Adipose tissue (tissue), 3 donors: ENCODE results near the gene ALOXE3. TPM values are rescaled to one million over a fixed set of nuclear protein-coding genes. Genes with fewer than 3 reads are reported as not detected.
"Not testable (repeated sequence)": the region's sequence is repeated elsewhere in the genome, so short reads cannot be mapped to it uniquely, and the experiment has no call there.

Experiments used
- H3K27ac ChIP-seq: one replicate; pipeline ENCODE4 v1.5.1; 2013; ENCODE audit warnings: low read depth, low read length
- WGBS, 3 donors: extraction: QIAGEN DNeasy Blood & Tissue Kit; methylation state at CpG; one replicate each; pipeline ENCODE4 v1.1.7; 2013; 5-methylcytosine and 5-hydroxymethylcytosine counted together
- polyA plus RNA-seq, 3 donors: library from polyadenylated mRNA; stranded (reverse); fragments of 200-250 nt; gene quantifications; one replicate each; pipeline ENCODE4 v1.2.3, GENCODE V29; 2013
- donor health status: healthy with polysubstance abuse.
- donor health status: Bipolar disorder and iron deficiency.
- donor health status: healthy.

Gene ALOXE3
- polyA plus RNA-seq, 3 donors: 0.01 to 0.18 TPM; not detected in 1

DNA sequence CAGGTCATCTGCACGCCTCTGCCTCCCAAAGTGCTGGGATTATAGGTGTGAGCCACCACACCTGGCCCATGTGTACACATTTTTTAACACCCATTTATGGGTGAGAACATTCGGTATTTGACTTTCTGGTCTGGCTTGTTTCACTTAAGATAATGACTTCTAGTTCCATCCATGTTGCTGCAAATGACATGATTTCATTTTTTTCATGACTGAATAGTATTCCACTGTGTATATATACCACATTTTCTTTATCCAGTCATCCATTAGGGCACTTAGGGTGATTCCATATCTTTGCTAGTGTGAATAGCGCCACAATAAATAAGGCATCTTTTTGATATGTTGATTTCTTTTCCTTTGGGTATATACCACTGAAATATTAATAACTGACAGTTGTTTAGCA, 36.4 kb downstream of the ALOXE3 start:
- 87 to 93% (median 90%) methylated on average over 3 of the region's 3 CpGs for WGBS, 3 donors
- no peak overlapping the region for H3K27ac ChIP-seq

DNA sequence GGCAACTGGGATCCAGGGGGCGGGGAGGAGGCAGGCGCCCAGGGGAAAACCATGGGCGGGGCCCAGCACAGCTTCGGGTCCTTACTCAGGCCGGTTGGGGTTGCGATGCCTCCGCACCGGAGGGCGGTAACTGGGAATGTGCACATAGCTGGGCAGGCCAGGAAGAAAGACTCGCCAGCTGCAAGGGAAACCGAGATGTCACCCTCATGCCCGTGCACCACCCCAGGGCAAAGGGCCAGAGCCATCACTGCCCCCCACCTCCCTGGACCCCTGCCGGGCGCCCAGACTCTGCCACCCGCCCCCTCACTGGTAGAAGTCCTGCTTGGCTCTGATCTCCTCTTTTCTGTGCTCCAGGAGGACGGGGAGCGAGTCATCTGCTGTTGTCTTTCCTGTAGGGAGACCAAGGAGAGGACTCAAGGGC, 37.5 kb downstream of the ALOXE3 start:
- WGBS, 3 donors: 54 to 74% (median 64%) methylated on average over 16 to 17 of the region's 17 CpGs
- no peak overlapping the region for H3K27ac ChIP-seq

DNA sequence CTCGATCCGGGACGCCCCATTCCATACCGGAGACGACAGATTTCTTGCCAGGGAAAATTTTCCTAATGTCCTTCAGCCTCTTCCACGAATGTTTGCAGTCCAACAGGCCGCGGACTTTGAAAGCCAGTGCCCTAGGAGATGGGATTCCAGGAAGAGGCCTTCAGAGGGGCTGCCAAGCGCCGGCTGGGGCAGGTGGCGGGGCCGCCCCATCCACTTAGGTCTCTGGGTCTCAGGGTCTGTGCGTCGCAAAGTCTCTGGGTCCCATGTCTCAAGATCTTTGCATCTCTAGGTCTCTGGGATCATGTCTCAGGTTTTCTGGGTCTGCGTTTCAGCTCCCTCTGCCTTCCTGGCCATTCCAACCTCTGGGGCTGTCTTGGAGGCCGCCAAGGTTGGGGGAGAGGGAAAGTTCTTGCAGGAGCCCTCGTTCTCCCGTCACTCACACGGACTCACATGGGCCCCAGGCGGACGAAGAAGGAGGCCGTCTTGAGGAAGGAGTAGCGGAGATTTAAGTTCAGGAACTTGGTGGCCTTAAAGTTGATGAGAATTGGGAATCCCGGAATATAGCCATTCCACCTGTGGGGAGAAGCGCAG, 38.0 kb downstream of the ALOXE3 start:
- WGBS, 3 donors: 25 to 29% (median 26%) methylated on average over 25 of the region's 25 CpGs
- H3K27ac ChIP-seq: no peak overlapping the region

DNA sequence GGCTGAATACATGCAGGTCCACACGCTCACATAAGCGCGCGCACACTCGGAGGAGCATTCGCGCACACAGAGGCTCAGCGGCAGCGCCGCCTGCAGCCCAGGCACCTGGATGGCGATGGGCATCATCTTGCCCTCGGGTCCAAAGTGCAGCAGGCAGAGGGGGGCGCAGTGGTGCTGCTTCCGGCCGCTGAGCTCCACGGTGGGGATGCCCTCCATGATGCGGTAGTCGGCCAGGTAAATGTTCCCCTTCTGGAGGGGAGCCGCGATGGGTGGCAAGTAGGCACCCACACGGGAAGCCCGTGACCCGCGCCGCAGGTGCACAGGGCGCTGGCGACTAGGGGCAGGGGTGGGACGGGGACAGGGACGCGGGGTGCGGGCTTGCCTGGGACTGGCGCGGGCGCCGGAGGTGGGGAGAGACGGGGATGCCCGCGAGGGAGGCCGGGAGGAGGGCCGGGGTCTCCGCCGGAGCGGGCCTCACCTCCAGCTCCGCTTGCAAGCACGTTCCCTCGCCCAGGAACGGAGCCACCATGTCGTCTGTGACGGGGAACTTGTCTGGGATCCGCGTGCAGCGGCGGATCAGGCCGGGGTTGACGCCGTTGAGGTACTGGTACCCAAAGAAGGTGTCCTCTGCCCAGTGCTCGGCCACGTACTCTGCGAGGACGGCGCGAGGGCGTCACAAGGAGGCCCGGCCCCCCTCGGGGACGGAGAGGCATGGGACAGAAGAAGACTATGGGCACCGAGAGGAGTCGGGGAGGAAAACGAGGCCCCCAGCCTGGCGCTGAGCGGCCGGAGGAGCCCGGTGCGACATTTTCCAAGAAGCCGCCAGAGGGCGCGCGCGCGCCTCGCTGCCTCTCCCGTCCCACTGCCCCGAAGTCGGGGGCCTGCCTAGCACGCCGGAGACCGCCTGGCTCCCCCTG, 38.8 kb downstream of the ALOXE3 start:
- 0 to 2% (median 1%) methylated on average over 69 to 87 of the region's 87 CpGs for WGBS, 3 donors
- H3K27ac ChIP-seq: no peak overlapping the region

DNA sequence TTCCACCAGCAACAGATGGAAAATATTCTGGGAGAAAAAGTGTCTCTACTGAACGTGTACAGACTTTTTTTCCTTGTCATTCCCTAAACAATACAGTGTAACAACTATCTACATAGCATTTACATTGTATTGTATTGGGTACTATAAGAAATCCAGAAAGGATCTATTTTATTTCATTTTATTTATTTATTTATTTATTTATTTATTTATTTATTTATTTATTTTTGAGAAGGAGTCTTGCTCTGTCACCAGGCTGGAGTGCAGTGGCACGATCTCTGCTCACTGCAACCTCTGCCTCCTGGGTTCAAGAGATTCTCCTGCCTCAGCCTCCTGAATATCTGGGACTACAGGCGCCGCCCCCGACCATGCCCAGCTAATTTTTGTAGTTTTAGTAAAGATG, 40.4 kb downstream of the ALOXE3 start:
- H3K27ac ChIP-seq: not testable (repeated sequence)
- 83 to 91% (median 87%) methylated on average over 4 to 5 of the region's 5 CpGs for WGBS, 3 donors

DNA sequence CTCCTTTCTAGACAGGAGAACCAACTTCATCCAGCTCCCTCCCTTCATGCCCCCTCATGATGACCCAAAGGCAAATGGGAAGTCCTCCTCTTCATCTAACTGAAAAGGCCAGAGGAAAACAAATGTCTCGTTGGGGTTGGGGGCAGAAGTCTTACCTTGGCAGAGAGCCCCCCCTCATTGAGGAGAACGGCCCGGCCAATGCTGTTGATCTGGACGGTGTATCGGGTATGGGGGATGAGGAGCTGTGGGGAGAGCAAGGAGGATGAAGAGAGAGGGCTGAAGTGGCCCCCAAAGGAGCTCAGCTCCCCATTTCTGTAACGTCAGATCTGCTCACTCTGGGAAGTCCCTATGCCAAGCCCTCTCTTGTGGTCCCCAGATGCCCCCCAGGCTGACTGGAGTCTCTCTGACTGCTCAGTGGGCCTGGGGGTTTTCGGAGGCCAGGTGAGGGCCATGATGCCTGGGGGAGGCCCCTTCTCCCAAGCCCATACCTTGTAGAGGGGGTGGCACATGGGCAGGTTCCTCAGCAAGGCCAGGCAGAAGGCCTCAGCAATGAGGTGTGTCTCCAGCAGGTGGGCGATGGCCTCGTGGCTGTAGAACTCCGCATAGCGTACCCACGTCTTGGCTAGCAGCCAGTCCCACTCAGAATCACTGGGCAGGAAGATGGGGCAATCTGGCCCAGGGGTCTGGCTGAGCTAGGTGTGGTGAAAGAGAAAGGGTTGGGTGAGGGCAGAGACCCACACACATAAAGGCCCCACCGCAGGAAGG, 41.6 kb downstream of the ALOXE3 start:
- no peak overlapping the region for H3K27ac ChIP-seq
- WGBS, 3 donors: 78 to 80% (median 79%) methylated on average over 13 of the region's 13 CpGs

DNA sequence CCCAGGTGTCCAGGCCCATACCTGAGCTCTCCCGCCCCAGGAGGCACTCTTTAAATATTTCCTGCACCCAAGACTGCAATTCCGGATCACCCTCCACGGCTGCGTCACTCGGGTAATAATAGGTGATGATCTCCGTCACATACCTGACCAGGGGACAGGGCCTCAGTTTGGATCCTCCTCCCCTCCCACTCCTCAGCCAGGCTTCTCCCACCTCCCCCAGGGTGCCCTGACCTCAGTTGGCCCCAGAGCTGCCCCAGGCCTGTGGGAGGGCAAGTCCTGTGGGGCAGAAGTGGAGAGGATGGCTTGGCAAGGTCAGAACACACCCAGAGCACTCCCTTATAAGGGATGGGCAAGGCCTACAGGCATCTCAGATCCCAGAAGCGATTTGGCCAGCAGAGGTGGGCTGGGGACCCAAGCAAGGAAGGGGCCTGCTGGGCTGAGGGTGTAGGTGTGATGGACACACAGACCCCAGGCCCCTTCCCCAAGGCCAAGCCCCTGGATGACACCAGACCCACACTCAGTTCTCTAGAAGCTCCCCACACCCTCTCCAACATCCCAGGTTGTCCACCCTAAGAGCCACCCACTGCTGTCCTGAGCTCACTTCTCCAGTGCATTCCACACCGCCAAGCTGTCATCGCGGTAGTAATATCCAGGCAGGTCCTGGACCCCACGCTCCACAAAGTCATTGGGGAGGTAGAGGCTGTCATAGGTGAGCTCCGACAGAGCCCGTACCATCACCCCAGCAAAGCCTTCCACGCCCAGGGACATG, 42.6 kb downstream of the ALOXE3 start:
- 87 to 95% (median 93%) methylated on average over 14 of the region's 14 CpGs for WGBS, 3 donors

DNA sequence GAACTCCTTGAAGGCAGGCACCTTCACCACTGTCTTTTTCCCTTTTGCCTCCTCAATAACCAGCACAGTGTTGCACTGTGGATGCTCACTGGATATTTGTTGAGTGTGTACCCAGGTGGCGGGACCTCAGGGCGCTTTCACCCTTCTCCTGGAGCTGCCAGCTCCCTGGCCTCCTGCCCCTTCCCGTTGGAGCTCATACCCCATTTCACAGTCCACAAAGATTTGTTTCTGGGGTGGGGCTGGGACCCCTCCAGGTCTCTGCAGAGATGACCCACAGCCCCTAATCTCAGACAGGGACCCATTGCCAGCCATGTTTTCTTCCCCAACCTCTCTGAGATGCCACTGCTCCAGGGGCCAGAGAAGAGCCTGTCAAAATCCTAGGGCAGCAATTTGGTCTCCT, 43.2 kb downstream of the ALOXE3 start:
- WGBS, 3 donors: 79 to 92% (median 85%) methylated on average over 3 of the region's 3 CpGs
- no peak overlapping the region for H3K27ac ChIP-seq

More for the DNA sequence above, 42.6 kb downstream of the ALOXE3 start:
- no peak overlapping the region for H3K27ac ChIP-seq

DNA sequence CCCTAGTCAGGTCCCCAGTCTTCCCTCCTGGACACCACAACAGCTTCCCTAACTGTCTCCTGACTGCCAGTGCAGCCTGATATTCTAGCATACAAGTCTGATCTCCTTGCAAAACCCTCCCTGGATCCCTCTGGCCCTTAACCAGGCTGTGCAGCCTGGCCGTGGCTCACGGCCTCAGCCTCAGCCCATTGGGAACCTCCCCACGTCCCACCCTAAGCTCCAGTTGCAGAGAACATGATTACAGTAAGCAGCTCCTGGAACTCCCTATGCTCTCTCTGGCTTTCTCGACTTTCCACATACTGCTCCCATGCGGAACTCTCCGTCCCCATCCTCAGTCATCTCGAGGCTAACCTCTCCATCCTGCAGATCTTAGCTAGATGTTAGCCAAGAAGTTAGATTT, 43.8 kb downstream of the ALOXE3 start:
- no peak overlapping the region for H3K27ac ChIP-seq
- 44 to 56% (median 48%) methylated on average over 7 of the region's 7 CpGs for WGBS, 3 donors

DNA sequence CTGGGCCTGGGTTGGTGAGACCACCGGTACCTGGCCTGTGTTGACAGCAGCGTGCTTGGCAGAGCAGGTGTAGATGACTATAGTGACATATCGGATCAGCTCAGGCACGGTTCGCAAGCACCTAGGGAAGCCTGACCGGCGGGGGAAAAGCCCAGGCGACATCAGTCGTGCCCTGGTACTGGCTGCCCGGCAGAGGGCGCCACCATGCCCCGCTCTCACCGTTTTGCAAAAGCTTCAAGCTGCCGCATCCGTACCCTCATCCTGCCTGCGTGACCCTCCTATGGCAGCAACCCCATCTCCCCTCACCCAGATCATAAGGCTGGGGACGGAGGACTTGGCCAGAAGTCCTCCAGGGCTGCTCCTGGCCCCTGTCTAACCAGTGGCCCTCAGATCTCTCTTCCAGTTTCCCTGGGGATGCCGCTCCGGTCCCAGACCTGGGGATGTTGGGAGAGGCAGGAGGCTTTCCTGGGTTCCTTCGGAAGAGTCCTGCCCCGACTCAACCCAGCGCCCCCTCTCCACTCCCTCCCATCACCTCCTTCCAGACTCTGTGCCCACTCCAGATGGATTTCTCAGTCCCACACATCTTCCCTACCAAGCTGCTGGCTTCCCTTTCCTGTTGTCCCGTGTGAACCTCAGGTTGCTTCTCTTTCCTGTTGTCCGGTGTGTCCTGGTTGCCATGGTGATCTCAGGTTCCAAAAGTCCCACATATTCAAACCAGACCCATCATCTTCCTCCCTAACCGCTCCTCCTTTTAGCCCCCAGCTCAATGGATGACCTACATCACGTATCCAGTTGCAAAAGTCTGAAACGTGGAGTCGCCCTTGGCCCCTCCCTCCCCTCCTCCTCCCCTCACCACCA, 44.5 kb downstream of the ALOXE3 start:
- 6 to 7% (median 6%) methylated on average over 28 of the region's 28 CpGs for WGBS, 3 donors

DNA sequence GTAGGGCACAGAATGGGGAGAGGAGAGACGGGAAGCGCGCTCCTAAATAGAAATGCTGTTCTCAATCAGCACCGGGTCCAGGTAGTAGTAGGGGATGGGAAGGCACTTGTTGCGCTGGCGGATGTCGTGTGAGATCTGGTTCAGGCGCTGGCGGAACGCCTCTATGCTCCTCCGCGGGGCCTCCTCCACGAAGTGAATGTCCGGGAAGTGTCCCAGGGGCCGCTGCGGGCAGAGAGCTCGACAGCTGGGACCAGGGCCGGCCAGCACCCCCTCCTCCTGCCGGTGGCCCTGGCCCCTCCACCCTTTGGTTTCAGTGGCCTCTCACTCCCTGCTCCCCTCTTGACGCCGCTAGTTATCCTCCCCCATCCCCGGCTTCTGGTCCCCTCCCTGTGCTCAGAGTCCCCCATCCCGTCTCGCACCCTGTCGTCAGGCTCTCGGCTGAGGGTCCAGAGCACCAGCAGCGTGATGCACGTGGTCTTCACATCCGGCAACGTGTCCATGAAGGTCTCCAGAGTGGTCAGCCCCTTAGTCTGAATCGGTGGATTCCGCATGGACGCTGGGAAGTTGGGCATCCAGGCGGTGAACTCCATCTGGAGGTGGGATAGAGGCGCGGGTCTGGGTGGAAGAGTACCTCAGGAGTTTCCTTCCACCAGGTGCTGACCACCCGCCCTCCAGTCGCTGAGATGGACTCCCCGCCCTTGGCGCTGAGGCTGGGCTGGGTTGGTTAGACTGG, 45.4 kb downstream of the ALOXE3 start:
- WGBS, 3 donors: 4 to 5% (median 5%) methylated on average over 39 to 40 of the region's 40 CpGs
- no peak overlapping the region for H3K27ac ChIP-seq

More for the DNA sequence above, 44.5 kb downstream of the ALOXE3 start:
- no peak overlapping the region for H3K27ac ChIP-seq

DNA sequence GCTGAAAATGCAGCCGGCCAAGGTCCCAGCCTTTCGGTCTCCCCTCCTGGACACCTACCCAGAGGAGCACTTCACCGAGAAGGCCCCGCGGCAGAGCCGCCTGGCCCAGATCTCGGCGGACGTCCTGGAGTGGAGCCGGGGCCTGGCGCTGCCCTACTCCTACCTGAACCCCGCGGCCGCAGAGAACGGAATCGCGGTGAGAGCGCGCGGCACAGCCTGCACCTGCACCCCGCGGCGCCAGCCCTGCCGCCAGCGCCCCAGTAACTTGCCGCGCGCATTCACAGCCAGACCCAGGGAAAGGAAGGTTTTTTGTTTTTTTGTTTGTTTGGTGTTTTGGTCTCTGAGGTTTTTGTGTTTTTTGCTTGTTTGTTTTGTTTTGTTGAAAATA, 46.0 kb downstream of the ALOXE3 start:
- 5 to 14% (median 12%) methylated on average over 27 to 28 of the region's 28 CpGs for WGBS, 3 donors
- H3K27ac ChIP-seq: no peak overlapping the region

DNA sequence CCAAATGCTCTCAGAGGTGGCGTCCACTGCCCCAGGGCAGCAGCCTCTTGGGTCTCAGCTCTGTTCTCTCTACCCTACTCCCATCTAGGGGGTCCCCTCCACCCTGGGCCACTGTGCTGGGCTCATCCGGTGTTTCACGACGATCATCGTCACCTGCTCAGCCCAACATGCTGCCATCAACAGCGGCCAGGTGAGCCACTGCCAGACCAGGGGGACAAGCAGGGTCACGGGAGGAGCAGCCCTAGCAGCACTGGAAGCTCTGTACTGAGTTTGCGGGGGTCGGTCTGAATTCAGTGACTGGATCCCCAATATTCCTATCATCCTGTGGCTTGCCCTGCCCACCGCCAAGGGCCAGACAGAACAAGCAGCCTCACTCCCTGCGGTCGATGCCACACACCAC, 46.8 kb downstream of the ALOXE3 start:
- WGBS, 3 donors: 84 to 92% (median 88%) methylated on average over 12 of the region's 12 CpGs
- H3K27ac ChIP-seq: no peak overlapping the region

DNA sequence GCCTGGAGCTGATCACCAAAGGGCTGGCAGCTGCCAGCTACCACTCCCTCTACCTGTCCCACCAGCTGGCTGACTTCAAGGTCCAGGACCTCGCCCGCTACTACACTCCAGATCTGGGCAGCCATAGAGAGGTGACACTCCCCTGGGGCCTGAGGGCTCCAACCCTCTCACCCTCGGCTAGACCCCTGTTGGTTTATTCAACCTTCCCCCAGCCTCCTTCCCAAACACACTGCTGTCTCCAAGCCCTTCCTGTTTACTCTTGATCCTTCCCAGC, 48.8 kb downstream of the ALOXE3 start:
- no peak overlapping the region for H3K27ac ChIP-seq
- 72 to 92% (median 91%) methylated on average over 3 of the region's 3 CpGs for WGBS, 3 donors

DNA sequence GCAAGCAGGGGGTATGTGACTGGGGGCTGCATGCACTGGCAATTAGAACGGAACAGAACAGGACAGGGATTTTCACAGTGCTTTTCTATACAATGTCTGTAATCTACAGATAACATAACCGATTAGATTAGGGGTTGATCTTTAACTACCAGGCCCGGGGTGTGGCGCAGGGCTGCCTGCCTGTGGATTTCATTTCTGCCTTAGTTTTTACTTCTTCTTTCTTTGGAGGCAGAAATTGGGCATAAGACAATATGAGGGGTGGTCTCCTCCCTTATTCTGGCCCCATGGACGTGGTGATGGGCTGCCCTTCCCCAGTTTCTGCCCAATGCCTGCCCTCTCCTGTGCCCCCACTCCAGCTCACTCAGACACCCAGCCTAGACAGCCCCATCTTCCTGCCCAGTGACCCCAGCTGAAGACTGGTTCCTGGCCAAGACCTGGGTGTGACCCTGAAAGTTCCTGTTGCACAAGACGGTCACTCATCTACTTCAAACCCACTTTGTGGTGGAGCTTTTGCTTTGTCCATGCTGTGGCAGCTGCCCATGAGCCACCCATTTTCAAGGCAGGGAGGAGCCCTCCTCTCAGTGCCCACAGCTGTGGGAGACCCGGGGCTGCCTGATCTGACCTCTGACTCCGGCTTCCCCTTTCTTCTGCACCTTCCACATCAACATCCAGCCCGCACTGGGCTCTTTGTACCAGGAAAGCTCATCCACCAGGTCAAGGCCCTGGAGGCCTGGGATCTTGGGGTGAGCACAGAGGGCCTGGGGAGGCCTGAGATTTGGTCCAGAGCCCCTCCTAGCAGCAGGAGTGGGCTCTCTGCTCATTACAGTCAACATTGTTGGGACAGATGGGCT, 49.4 kb downstream of the ALOXE3 start:
- H3K27ac ChIP-seq: no peak overlapping the region
- 59 to 71% (median 69%) methylated on average over 9 of the region's 9 CpGs for WGBS, 3 donors

DNA sequence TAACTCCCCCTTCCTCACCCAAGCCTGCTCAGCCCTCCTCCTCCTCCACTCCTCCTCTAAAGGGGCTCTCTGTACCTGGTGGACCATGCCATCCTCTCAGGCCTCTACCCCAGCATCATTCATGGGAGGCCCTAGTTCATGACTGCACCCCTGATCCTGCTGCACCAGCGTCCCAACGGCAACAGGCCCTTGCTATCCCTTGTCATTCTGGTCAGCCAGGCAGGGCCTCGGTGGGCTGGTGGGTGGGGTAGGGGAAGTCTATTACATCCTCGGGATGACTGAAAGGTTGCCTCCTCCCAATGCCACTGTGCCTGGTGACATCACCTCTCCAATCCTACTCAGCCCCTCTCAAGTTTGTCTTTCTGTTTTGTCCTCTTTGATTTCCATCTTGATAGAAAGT, 50.5 kb downstream of the ALOXE3 start:
- 64 to 72% (median 65%) methylated on average over 4 of the region's 4 CpGs for WGBS, 3 donors

More for the DNA sequence above, 50.5 kb downstream of the ALOXE3 start:
- H3K27ac ChIP-seq: no peak overlapping the region
